Skeletal muscle satellite cell (primary cell): ENCODE data around the gene EPHA8.

Experiments
- H3K27me3 ChIP-seq: 2 replicates; pipeline ENCODE4 v1.7.0; 2013; ENCODE audit warnings: low read length; ENCODE audit not compliant: control insufficient read depth, insufficient read depth
- H3K36me3 ChIP-seq: 2 replicates; pipeline ENCODE4 v1.7.0; 2013; ENCODE audit warnings: mild to moderate bottlenecking, control low read depth, low read length; ENCODE audit not compliant: insufficient read depth
- H3K4me1 ChIP-seq: 2 replicates; pipeline ENCODE4 v1.7.0; 2013; ENCODE audit warnings: low read length; ENCODE audit not compliant: control insufficient read depth, insufficient read depth
- H3K4me2 ChIP-seq: 2 replicates; pipeline ENCODE4 v1.7.0; 2013; ENCODE audit warnings: mild to moderate bottlenecking, low read length
- H3K4me3 ChIP-seq: 2 replicates; pipeline ENCODE4 v1.7.0; 2013; ENCODE audit warnings: low read length
- H3K9ac ChIP-seq: 2 replicates; pipeline ENCODE4 v1.7.0; 2013; ENCODE audit warnings: mild to moderate bottlenecking, low read depth, low read length, moderate library complexity
- H3K9me3 ChIP-seq: replicated peaks from 2 replicates; pipeline ENCODE4 v1.7.0; 2013; ENCODE audit warnings: mild to moderate bottlenecking, control low read depth, low read length

Gene EPHA8

DNA sequence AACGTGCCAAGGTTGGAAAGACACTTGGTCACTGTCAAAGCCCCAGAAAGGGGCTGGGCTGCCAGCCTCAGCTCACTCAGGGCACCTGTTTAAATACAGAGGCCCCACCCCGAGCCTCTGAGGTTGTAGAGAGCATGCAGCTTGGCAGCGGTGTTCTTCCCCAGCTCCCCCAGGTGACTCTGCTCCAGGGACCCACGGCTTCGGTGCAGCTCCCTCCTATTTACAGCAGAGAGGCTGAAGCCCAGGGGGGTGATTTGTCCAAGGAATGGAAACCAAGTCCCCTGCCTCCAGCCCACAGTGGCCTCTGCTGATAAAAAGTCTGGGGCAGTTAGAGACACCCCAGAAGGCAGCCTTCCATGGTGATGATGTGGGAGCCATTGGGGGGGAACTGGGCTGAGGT, 64.0 kb downstream of the EPHA8 start:
- Histone ChIP-seq H3K27me3 (peaks cover 62% of the 10 kb centered on the region), H3K9me3 (no peaks in the 10 kb centered on the region), H3K4me2 (no peak overlapping the region), H3K4me1 (no peaks in the 10 kb centered on the region), H3K4me3 (no peak overlapping the region), H3K9ac (no peak overlapping the region), H3K36me3 (no peaks in the 10 kb centered on the region)

DNA sequence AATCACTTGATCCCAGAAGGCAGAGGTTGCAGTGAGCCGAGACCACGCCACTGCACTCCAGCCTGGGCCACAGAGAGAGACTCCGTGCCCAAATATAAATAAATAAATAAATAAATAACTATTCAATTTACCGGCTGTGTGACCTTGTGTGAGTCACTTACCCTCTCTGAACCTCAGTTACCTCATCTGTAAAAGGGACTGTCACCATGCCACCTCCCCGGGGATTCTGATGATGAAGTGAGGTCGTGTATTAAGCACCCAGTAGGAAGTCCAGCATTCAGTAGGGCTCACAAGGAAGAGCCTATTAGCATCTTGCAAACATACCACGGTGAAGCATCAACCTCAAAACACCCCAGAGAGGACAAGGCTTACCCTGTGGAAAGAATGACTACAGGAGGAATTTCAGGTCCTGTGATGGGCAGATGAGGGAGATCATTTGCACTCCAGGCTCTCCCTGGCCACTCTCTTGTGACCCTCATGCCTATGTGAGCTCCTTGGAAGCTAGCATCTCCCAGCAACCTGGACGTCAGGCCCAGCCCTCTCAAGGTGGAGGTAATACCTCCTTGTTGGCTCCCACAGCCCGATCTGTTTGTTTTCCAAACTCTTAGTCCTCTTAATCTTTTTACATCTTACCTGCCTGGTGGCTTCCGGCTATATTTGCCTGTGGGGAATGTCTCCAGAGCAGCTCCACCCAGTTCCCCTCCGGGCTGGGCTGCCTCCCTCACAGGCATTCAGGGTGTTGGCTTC, 65.6 kb downstream of the EPHA8 start:
- H3K27me3 ChIP-seq = peaks cover 71% of the 10 kb centered on the region
- H3K36me3 ChIP-seq = no peaks in the 10 kb centered on the region
- H3K4me1 ChIP-seq = no peaks in the 10 kb centered on the region
- H3K4me3 ChIP-seq = no peak overlapping the region
- H3K9ac ChIP-seq = no peak overlapping the region
- H3K9me3 ChIP-seq = no peaks in the 10 kb centered on the region
- H3K4me2 ChIP-seq = no peak overlapping the region

DNA sequence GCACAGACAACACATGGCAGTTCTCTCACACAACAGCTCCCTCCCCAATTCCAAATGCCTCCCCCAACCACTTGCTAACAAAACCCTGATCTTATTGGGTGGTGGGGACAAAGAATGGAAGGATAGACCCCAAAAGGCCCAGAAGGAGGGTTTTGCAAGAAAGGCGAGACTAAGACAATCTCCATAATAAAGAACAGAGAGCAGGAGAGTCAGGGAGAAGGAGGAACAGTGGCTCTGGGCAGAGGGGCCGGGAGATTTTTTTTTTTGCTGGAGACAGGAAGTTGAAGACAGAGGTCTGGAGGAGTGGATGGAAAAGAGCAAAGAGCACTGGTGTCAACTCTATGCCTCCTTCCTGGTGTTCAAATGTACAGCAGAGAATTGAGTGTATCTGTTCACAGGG, 66.6 kb downstream of the EPHA8 start:
- Histone ChIP-seq H3K4me1 (no peaks in the 10 kb centered on the region), H3K9ac (no peak overlapping the region), H3K4me2 (no peak overlapping the region), H3K4me3 (no peak overlapping the region), H3K9me3 (no peaks in the 10 kb centered on the region), H3K36me3 (no peaks in the 10 kb centered on the region), H3K27me3 (peaks cover 74% of the 10 kb centered on the region)

GRCh38 chr1:22633697-22634463, 70.6 kb downstream of the EPHA8 start:
- H3K4me1 ChIP-seq = no peaks in the 10 kb centered on the region
- H3K4me2 ChIP-seq = no peak overlapping the region
- no peaks in the 10 kb centered on the region for H3K9me3 ChIP-seq
- no peaks in the 10 kb centered on the region for H3K36me3 ChIP-seq
- peaks cover 62% of the 10 kb centered on the region for H3K27me3 ChIP-seq
- no peak overlapping the region for H3K4me3 ChIP-seq
- H3K9ac ChIP-seq = no peak overlapping the region

- no peak overlapping the region for H3K9ac ChIP-seq
- H3K36me3 ChIP-seq = no peaks in the 10 kb centered on the region
- H3K4me1 ChIP-seq = no peaks in the 10 kb centered on the region
- H3K4me2 ChIP-seq = no peak overlapping the region
- peaks cover 50% of the 10 kb centered on the region for H3K27me3 ChIP-seq
- no peaks in the 10 kb centered on the region for H3K9me3 ChIP-seq
- no peak overlapping the region for H3K4me3 ChIP-seq
Measured at GRCh38 chr1:22635436-22635835, 72.1 kb downstream of the EPHA8 start.

DNA sequence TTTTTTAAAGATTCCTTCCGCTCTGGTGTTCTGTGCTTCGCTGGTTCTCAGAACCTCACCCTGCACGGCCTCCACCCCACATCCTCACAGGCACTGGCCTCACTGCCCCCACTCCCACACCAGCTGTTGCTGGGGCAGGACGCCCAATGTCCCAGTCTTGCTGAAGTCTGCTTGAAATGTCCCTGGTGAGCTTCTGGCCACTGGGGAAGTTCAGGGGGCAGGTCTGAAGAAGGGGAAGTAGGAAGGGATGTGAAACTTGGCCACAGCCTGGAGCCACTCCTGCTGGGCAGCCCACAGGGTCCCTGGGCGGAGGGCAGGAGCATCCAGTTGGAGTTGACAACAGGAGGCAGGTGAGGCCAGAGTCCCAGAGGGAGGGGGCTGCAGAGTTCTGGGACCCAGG, 73.1 kb downstream of the EPHA8 start, which contains the start of gene C1QA:
Gene C1QA (plus strand): TSS at position 276 of the 400 bp plus-strand sequence. CDS start 989 bp downstream, outside the sequence.
- Histone ChIP-seq H3K9me3 (no peaks in the 10 kb centered on the region), H3K36me3 (no peaks in the 10 kb centered on the region), H3K4me1 (no peaks in the 10 kb centered on the region), H3K4me2 (no peak within 1 kb of the TSS), H3K27me3 (peaks cover 54% of the 10 kb centered on the region), H3K9ac (no peak within 1 kb of the TSS), H3K4me3 (no peak within 1 kb of the TSS)

DNA sequence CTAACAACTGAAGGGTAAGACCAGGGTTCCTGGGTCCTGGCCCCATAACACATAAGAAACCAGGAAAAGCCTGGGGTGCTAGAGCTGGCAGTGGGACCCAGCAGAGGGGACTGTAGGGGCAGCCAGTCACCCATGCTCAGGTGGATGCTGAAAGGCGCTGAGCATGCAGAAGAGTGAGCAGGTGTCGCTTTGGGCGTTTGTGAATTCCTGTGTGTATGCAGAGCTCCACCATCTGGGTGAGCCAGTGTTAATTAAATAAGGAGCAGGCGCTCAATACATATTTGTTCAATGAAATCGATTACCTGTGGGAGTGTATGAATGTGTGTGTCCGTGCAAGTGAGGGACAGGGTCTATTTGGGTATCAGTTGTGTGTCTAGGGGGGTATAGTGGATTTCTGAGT, 73.6 kb downstream of the EPHA8 start:
- Histone ChIP-seq H3K4me1 (no peaks in the 10 kb centered on the region), H3K27me3 (peaks cover 51% of the 10 kb centered on the region), H3K9ac (no peak overlapping the region)

GRCh38 chr1:22637907-22638445, 74.7 kb downstream of the EPHA8 start:
- H3K9ac ChIP-seq = no peak overlapping the region
- H3K36me3 ChIP-seq = no peaks in the 10 kb centered on the region
- no peaks in the 10 kb centered on the region for H3K4me1 ChIP-seq
- H3K4me2 ChIP-seq = no peak overlapping the region
- peaks cover 46% of the 10 kb centered on the region for H3K27me3 ChIP-seq
- no peak overlapping the region for H3K4me3 ChIP-seq
- no peaks in the 10 kb centered on the region for H3K9me3 ChIP-seq

More for the DNA sequence above, 73.6 kb downstream of the EPHA8 start:
- Histone ChIP-seq H3K36me3 (no peaks in the 10 kb centered on the region), H3K9me3 (no peaks in the 10 kb centered on the region), H3K4me2 (no peak overlapping the region), H3K4me3 (no peak overlapping the region)

DNA sequence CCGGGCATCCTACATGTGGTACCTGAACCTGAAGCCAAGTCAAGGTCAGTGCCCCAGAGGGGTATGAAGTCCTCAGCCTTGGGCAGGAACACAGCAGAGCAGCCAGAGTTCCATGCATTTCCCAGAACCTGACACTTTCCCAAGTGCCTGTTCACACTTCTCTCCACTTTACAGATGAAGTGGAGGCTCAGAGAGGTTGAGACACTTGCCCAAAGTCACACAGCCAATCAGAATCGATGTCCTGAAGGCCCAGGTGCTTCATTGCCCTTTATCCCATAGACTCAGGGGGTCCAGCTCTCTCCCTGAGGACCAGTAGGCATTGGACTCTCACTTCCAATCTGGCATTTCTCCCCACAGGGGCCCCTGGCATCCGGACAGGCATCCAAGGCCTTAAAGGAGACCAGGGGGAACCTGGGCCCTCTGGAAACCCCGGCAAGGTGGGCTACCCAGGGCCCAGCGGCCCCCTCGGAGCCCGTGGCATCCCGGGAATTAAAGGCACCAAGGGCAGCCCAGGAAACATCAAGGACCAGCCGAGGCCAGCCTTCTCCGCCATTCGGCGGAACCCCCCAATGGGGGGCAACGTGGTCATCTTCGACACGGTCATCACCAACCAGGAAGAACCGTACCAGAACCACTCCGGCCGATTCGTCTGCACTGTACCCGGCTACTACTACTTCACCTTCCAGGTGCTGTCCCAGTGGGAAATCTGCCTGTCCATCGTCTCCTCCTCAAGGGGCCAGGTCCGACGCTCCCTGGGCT, 75.4 kb downstream of the EPHA8 start:
- Histone ChIP-seq H3K27me3 (peaks cover 39% of the 10 kb centered on the region), H3K4me1 (no peaks in the 10 kb centered on the region), H3K36me3 (no peaks in the 10 kb centered on the region), H3K9ac (no peak overlapping the region), H3K4me2 (no peak overlapping the region), H3K9me3 (no peaks in the 10 kb centered on the region), H3K4me3 (no peak overlapping the region)

DNA sequence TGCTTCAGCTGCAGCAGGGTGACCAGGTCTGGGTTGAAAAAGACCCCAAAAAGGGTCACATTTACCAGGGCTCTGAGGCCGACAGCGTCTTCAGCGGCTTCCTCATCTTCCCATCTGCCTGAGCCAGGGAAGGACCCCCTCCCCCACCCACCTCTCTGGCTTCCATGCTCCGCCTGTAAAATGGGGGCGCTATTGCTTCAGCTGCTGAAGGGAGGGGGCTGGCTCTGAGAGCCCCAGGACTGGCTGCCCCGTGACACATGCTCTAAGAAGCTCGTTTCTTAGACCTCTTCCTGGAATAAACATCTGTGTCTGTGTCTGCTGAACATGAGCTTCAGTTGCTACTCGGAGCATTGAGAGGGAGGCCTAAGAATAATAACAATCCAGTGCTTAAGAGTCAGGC, 76.0 kb downstream of the EPHA8 start:
- Histone ChIP-seq H3K9ac (no peak overlapping the region), H3K4me2 (no peak overlapping the region), H3K4me3 (no peak overlapping the region), H3K36me3 (no peaks in the 10 kb centered on the region), H3K4me1 (no peaks in the 10 kb centered on the region), H3K27me3 (peaks cover 35% of the 10 kb centered on the region), H3K9me3 (no peaks in the 10 kb centered on the region)

GRCh38 chr1:22641247-22641646, 78.0 kb downstream of the EPHA8 start:
- H3K4me2 ChIP-seq = no peak overlapping the region
- no peak overlapping the region for H3K9ac ChIP-seq
- no peaks in the 10 kb centered on the region for H3K4me1 ChIP-seq
- no peaks in the 10 kb centered on the region for H3K36me3 ChIP-seq
- H3K4me3 ChIP-seq = no peak overlapping the region
- H3K27me3 ChIP-seq = peaks cover 35% of the 10 kb centered on the region
- no peaks in the 10 kb centered on the region for H3K9me3 ChIP-seq
